GM20431 (cell line): ENCODE data around the gene TGM1.
"Not testable (repeated sequence)": the region's sequence is repeated elsewhere in the genome, so short reads cannot be mapped to it uniquely, and the experiment has no call there.

ENCODE experiments used
- in situ Hi-C: fragments of 300-500 bp; cut with MseI, MboI; formaldehyde crosslinking; loops from one replicate; pipeline ENCODE4 v1.15.0; 2020; ENCODE audit warnings: low sequenced_read_pairs; ENCODE audit not compliant: unreplicated experiment

TGM1 gene

GRCh38 chr14:24236689-24237462 lies 26.1 kb downstream of the TGM1 start:
- in situ Hi-C loops, result no loop called here

DNA sequence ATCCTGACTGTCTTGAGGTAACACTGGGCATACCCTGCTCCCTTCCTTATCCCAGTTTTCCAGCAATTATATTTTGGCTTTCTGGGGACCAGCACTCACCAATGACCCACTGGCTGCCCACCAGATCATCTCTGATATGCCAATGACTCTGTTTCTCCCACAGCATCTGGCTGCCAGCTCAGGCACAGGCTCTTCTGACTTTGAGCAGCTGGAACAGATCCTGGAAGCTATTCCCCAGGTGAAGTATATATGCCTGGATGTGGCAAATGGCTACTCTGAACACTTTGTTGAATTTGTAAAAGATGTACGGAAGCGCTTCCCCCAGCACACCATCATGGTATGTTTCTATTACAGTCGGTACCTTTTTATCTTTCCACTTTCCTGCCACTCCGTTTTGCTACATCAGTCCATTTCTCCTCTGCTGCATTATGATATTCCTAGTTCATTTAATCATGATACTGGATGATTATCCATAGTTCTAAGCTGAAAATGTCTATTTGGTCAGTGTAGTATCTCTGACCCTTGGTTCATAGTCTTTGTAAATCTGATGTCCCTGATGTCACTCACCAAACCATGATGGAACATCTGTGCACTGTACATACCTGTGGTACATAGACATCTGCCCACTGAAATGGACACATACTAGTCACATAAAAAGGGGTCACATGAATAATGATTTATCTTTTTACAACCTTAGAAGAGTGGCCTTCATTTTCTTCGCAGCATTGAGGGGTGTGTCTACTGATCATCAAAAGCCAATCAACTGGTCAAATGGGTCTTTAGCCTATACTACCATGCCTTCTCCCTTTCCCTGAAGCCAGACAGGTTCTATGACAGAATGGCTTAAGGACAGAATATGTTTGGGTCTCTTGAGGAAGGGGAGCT lies 26.9 kb downstream of the TGM1 start:
- in situ Hi-C loops, result no loop called here

GRCh38 chr14:24234095-24235005 lies 28.6 kb downstream of the TGM1 start:
- in situ Hi-C loops, result no loop called here

DNA sequence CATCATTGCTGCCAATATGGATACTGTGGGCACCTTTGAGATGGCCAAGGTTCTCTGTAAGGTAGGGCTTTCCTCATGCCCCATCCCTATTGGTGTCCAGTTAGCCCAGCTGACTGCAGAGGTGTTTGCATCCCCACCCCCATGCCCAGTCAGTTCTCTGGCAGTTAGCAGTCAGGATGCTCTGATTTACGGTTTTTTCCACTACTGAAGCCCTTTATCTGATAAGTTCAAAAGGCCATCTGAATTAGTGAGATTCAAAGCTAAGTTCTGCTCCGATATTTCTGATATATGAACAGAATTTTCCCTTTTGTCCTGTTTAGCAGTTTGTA lies 29.5 kb downstream of the TGM1 start:
- in situ Hi-C loops, result no loop called here

DNA sequence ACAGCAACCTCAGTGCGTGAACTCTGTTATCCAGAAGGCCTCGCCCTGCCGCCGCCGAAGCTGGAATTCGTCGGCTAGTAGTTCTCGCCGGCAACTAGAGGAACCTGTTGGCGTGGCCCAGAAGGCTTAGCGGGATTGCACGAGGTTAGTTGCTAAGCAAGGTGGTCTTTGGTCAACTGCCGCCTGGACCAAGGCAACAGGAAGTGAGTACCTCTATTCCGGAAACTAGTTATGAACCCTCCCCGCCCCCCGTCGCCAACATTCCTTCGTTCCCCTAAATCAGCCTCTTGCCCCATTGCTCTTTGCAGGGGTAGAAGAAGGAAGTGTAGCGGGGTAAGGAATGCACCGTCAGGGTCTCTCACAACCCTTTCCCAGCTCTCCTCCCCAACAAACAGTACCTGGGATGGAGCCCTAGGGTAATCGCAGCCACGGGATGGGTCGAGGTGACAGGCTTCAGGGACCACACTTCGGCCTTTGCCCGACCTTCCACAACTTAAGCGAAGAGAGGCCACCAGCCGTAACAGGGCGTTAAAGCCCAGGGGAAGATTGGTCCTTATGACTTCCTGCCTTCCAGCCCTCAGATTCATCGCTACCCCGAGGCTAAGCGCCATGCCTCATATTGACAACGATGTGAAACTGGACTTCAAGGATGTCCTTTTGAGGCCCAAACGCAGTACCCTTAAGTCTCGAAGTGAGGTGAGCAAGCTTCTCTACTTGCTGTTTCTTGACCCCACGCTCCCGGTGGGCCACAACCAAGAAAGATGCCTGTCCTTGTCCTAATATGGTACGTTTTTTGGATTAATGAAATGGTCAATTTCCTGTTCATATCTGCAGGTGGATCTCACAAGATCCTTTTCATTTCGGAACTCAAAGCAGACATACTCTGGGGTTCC lies 30.1 kb downstream of the TGM1 start, which contains the start of gene GMPR2:
Gene GMPR2, plus strand, starts transcription at position 285 of the 893 bp plus-strand sequence. Its CDS starts 325 bp downstream, at position 610.
- in situ Hi-C loops, result no loop called here

GRCh38 chr14:24232121-24232644 lies 30.8 kb downstream of the TGM1 start, which contains the start of gene NEDD8:
Gene NEDD8 (minus strand): TSS chr14:24232367. CDS start chr14:24232267, 100 bp downstream.
- in situ Hi-C loops, result no loop called here

DNA sequence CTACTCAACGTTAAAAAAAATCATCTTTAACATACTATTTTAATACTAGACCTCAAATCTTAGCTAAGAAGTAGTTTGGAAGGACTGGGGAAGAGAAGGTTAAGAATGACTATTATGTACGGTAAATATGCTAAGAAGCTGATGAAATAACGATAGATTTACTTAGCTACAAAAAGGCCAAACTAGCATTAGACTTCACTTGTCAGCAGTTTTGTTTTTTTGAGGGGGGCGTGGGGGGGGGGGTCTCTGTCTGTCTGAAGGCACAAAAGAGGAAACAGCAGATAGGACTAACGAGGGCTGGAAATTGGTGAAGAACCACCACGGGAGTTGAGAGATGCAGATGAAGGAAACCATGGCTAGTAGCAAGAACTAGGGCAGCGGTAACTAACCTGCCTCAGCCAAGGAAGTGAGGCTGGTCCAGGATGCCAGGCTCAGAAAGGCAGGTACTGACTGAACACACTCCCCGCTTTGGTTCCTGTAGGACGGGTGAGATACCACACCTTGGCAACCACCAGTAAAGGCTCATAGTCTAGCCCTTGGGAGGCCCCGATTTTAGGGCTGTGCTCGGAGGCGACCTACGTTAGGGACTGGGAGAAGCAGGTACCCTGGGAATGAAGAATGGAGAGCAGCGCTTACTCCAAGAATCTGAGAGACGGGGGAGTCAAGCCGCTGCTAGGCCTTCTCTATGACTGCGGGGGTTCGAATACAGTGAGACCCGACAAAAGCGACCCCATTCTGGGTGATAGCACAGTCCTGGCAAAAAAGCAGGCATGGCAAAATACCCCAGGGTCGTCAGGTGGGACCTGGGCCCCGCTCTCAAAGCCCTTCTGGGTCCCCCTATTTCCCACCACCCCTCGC lies 31.5 kb downstream of the TGM1 start:
- in situ Hi-C loops, result no loop called here

- in situ Hi-C loops, result no loop called here
These were observed 34.1 kb downstream of the TGM1 start for GRCh38 chr14:24228902-24229301.

- in situ Hi-C loops, result no loop called here
These were observed 36.5 kb downstream of the TGM1 start for GRCh38 chr14:24226473-24226872.

DNA sequence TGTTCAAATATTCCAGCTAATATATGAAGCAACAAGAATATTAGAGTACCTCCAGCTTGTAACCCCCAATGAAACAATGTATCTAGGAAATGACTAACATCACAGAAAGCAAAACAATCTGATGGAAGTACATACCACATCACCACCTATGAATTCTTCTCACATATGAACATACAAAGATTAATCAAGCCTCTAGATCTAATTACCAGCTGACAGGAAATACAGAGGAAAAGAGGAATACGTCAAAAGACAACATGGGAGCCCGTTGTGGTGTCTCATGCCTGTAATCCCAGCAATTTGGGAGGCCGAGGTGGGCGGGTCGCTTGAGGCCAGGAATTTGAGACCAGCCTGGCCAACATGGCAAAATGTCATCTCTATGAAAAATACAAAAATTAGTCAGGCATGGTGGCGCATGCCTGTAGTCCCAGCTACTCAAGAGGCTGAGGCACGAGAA lies 38.3 kb downstream of the TGM1 start:
- in situ Hi-C loops, result no loop called here

DNA sequence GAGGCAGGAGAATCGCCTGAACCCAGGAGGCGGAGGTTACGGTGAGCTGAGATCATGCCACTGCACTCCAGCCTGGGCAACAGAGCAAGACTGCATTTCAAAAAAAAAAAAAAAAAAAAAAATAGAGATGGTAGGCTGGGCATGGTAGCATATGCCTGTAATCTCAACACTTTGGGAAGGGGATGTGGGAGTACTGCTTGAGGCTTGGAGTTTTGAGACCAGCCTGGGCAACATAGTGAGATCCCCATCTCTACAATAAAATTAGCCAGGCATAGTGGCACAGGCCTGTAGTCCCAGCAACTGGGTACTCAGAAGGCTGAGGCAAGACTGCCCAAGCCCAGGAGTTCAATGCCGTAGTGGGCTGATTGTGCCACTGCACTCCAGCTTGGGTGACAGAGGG lies 40.0 kb downstream of the TGM1 start:
- in situ Hi-C loops, result not testable (repeated sequence)

DNA sequence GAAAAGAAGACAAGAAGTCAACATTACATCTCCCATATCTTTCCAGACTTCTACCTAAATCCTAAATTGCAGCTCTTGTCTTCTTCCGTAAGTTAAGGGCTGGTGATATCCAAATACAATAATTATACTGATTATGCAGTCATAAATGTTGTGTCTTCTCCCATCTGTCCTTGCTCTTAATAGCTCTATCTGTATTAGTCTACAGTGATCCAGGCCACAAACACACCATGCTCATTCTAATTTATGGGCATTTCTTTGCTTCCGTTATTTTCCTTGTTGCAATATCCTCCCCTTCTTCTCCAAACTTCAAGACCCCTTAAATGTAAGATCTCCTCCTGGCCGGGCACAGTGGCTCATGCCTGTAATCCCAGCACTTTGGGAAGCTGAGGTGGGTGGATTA lies 43.5 kb downstream of the TGM1 start:
- in situ Hi-C loops, result no loop called here

DNA sequence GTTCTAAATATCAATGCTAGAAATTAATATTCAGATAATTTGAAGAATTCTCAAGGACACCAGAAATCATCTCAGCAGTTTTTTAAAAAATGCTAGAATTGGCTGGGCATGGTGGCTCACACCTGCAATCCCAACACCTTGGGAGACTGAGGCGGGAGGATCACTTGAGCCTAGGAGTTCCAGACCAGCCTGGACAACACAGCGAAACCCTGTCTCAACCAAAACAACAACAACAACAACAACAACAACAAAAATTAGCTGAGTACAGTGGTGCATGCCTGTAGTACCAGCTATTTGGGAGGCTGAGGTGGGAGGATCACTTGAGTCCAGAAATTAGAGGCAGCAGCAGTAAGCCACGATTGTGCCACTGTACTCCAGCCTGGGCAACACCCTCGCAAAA lies 43.9 kb downstream of the TGM1 start:
- in situ Hi-C loops, result no loop called here

GRCh38 chr14:24216876-24217275 lies 46.1 kb downstream of the TGM1 start:
- in situ Hi-C loops, result not testable (repeated sequence)

DNA sequence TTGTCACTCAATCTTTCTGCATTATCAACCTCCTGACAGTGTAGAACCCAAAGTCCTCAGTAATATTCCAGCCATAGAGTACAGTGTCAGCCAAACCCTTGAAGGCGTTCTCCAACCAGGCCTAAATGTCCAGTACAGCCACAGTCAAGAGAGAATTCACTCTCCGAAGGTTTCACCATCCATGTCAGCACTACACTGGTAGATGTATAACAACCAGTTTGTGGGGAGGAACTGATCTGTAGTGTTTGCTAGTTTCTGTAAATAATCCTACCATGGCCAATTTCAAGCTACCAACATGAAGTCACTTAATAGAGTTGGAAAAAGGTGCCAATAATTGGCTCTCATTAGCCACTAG lies 46.7 kb downstream of the TGM1 start:
- in situ Hi-C loops, result no loop called here

DNA sequence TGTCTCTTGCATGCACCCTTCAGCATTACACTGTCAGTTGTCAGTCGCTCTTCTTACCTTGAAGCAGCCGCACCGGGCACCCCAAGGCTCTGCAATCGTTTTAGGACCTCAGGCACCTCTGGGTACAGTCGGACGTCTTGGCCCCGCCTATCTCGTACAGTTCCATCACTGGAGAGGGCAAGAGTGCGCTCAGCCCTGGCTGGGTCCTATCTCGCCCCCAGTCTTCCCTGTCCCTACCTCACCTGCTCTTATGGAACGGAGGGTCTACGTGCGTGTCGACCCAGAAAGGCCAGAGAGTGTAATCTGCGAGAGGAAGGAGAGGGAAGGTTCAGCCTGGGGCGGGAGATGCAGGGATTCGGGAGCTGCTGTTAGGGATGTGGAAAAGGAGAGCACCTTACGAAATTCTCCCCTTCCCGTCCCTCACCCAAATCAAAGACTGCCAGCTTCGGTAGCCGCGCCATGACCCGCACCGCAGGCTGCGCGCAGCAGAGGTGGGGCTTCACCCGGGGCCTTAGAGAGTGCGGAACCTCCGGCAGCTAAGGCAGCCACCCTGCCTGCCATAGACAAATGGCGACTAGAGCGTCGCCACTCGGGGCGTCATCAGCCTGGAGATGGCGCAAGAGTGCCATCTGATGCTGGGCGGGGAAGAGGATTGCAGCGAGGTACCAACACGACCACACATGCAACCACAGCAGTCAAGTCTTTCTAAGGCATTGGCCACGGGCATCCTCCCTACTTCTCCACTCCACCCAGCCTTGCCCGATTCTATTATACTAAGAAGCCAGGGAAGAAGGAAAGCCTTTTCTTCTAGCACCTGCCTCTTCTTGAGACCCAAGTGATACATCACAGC lies 47.3 kb downstream of the TGM1 start, which contains the start of gene MDP1:
Gene MDP1, minus strand, starts transcription at position 572 of the 850 bp plus-strand sequence. Its CDS starts 111 bp downstream, at position 461.
- in situ Hi-C loops, result no loop called here
